CD4-positive, alpha-beta T cell (primary cell): ENCODE data around the gene PCP4. TPM values are rescaled to one million over a fixed set of nuclear protein-coding genes. Genes with fewer than 3 reads are reported as not detected.

Source experiments
- ATAC-seq: fragments of 200-7000 bp; cut with Tn5 transposase; one replicate; pipeline ENCODE4 v1.10.0; 2022; ENCODE audit warnings: mild to moderate bottlenecking; ENCODE audit not compliant: poor library complexity
- CTCF ChIA-PET: fragments of 350-600 bp; sonication (Branson Sonifier 250); formaldehyde crosslinking; loops from one replicate; lab custom pipeline; 2021; ENCODE audit warnings: antibody characterized with exemption, inconsistent platforms; lab: Charles Lee
- POLR2A ChIA-PET: fragments of 350-600 bp; sonication (Branson Sonifier 250); formaldehyde crosslinking; loops from one replicate; lab custom pipeline; 2021; ENCODE audit warnings: antibody characterized with exemption, inconsistent platforms; lab: Charles Lee
- DNase-seq, 14 experiments: peaks; one replicate each; pipeline ENCODE4 v3.0.0-alpha.2; 2013 to 2020; ENCODE audit warnings: mixed read lengths in 2 of 14
- H3K27ac ChIP-seq, 2 donors: one replicate each; pipeline versions ENCODE4 v1.5.1 to v1.7.0; 2013; ENCODE audit warnings: low read length in 2 of 2, low read depth in 1 of 2, mild to moderate bottlenecking in 1 of 2
- H3K27me3 ChIP-seq, 2 experiments: 1 replicate in 1 of 2; 2 replicates in 1 of 2; pipeline versions ENCODE4 v1.6.1 to v1.7.0; 2013; ENCODE audit warnings: low read length in 2 of 2, control low read depth in 1 of 2, mild to moderate bottlenecking in 1 of 2, moderate library complexity in 1 of 2; ENCODE audit not compliant: insufficient read depth in 2 of 2, control insufficient read depth in 1 of 2
- H3K36me3 ChIP-seq: one replicate; pipeline ENCODE4 v1.6.1; 2013; ENCODE audit warnings: low read length, control low read depth; ENCODE audit not compliant: insufficient read depth
- H3K4me1 ChIP-seq: one replicate; pipeline ENCODE4 v1.6.1; 2013; ENCODE audit warnings: low read length, control low read depth; ENCODE audit not compliant: insufficient read depth
- H3K4me3 ChIP-seq: one replicate; pipeline ENCODE4 v1.5.1; 2013; ENCODE audit warnings: mild to moderate bottlenecking, low read length, moderate library complexity
- H3K9me3 ChIP-seq, 2 experiments: 1 replicate in 1 of 2; 2 replicates in 1 of 2; pipeline versions ENCODE4 v1.6.1 to v1.7.0; 2013; ENCODE audit warnings: low read length in 2 of 2, mild to moderate bottlenecking in 2 of 2, control low read depth in 1 of 2, moderate library complexity in 1 of 2; ENCODE audit not compliant: control insufficient read depth in 1 of 2, insufficient read depth in 1 of 2
- H3K27ac Mint-ChIP-seq: one replicate; pipeline ENCODE4 v1.8.0; 2020; ENCODE audit warnings: mixed read lengths
- H3K27me3 Mint-ChIP-seq: one replicate; pipeline ENCODE4 v1.8.0; 2021; ENCODE audit warnings: mixed read lengths
- H3K36me3 Mint-ChIP-seq: one replicate; pipeline ENCODE4 v1.8.0; 2021; ENCODE audit warnings: low read depth, mixed read lengths
- H3K4me1 Mint-ChIP-seq: one replicate; pipeline ENCODE4 v1.8.0; 2021; ENCODE audit warnings: low read depth, mixed read lengths
- H3K4me3 Mint-ChIP-seq: one replicate; pipeline ENCODE4 v1.8.0; 2020; ENCODE audit warnings: mild to moderate bottlenecking, mixed read lengths
- H3K9me3 Mint-ChIP-seq: one replicate; pipeline ENCODE4 v1.8.0; 2020; ENCODE audit warnings: mixed read lengths
- CTCF ChIP-seq: fragments of 200-600 bp; IDR thresholded peaks from one replicate; pipeline ENCODE4 v1.8.0; 2022; ENCODE audit warnings: antibody characterized with exemption, mild to moderate bottlenecking
- intact Hi-C, 2 experiments: fragments of 100-400 bp; cut with DNase I in 1 of 2; cut with micrococcal nuclease in 1 of 2; formaldehyde crosslinking; loops; one replicate each; pipeline versions ENCODE4 v1.15.1 to v1.9.0; 2023 to 2025; cut with DNase I, micrococcal nuclease
- total RNA-seq, 174 experiments: library from RNA in 2 of 174; stranded (reverse) in 2 of 174; gene quantifications; one replicate each; pipeline ENCODE4 v1.2.3 and lab custom pipeline; 2021 to 2026

The PCP4 gene
- total RNA-seq, 2 experiments from 2014 or later: not detected

- Mint-ChIP-seq H3K36me3 (no peaks in the 10 kb centered on the region), H3K27ac (no peak overlapping the region), H3K4me3 (no peak overlapping the region), H3K4me1 (no peaks in the 10 kb centered on the region), H3K27me3 (no peaks in the 10 kb centered on the region), H3K9me3 (peaks cover 12% of the 10 kb centered on the region)
- no peak for TF ChIP-seq CTCF
- Histone ChIP-seq H3K27me3 (no peaks in the 10 kb centered on the region), H3K4me3 (no peak overlapping the region), H3K9me3 (peaks cover 6 to 9% of the 10 kb centered on the region in 2 experiments), H3K36me3 (no peaks in the 10 kb centered on the region), H3K4me1 (no peaks in the 10 kb centered on the region), H3K27ac (no peak overlapping the region)
- CTCF ChIA-PET: no interaction called here
- POLR2A ChIA-PET: no interaction called here
- ATAC-seq (no peak), DNase-seq (no peak)
- intact Hi-C loops: no loop called here
These were observed 97.8 kb downstream of the PCP4 start for GRCh38 chr21:39965026-39965425.

GRCh38 chr21:39966786-39967185, 99.5 kb downstream of the PCP4 start:
- no peak for TF ChIP-seq CTCF
- Mint-ChIP-seq H3K9me3 (peaks cover 9% of the 10 kb centered on the region), H3K27ac (no peak overlapping the region), H3K36me3 (no peaks in the 10 kb centered on the region), H3K4me1 (no peaks in the 10 kb centered on the region), H3K4me3 (no peak overlapping the region), H3K27me3 (no peaks in the 10 kb centered on the region)
- no peak for ATAC-seq
- no peaks in the 10 kb centered on the region for H3K4me1 ChIP-seq
- ChIA-PET CTCF (no interaction called here), POLR2A (no interaction called here)
- intact Hi-C loops: no loop called here
- H3K9me3 ChIP-seq: peaks cover 6 to 9% of the 10 kb centered on the region in 2 experiments
- DNase-seq: no peak
- no peak overlapping the region for H3K4me3 ChIP-seq
- no peak overlapping the region for H3K27ac ChIP-seq
- H3K27me3 ChIP-seq: no peaks in the 10 kb centered on the region
- H3K36me3 ChIP-seq: no peaks in the 10 kb centered on the region

DNA sequence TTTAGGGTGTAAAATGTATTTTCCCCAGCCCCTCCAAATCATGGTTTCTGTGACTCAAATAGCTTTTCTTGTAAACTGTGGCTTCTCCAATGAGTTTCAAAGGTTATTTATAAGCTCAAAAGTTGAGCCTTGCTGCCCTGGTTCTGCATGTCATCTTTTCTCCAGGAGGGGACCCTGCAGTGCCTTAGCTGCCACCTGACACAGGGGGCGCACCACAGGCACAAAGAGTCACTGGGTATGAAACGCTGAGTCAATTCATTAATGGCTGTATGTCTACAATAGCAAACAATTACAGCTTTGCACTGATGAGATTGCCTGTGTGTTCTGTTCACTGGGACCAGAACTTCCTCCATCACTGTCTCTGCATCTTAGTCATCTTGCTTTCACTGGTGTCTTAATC, 100.8 kb downstream of the PCP4 start:
- intact Hi-C loops: no loop called here
- ChIA-PET POLR2A (no interaction called here), CTCF (no interaction called here)
- Mint-ChIP-seq H3K9me3 (peaks cover 4% of the 10 kb centered on the region), H3K4me1 (no peaks in the 10 kb centered on the region), H3K27ac (no peak overlapping the region), H3K4me3 (no peak overlapping the region), H3K27me3 (no peaks in the 10 kb centered on the region), H3K36me3 (no peaks in the 10 kb centered on the region)
- Histone ChIP-seq H3K4me3 (no peak overlapping the region), H3K36me3 (no peaks in the 10 kb centered on the region), H3K27me3 (no peaks in the 10 kb centered on the region), H3K4me1 (no peaks in the 10 kb centered on the region), H3K9me3 (peaks cover 6 to 10% of the 10 kb centered on the region in 2 experiments), H3K27ac (no peak overlapping the region)
- TF ChIP-seq CTCF: no peak
- DNase-seq (no peak), ATAC-seq (no peak)
